GM23338 (cell line): ENCODE results near the gene COPE. TPM values are rescaled to one million over a fixed set of nuclear protein-coding genes. Genes with fewer than 3 reads are reported as not detected.

Experiments
- ATAC-seq: fragments of 200-7000 bp; cut with Tn5 transposase; 3 replicates; pipeline ENCODE4 v1.9.1; 2020
- DNase-seq: peaks from one replicate; pipeline ENCODE4 v3.0.0-alpha.2; 2015; ENCODE audit warnings: low spot score
- H2AFZ ChIP-seq: fragments of 200-600 bp; sonication (generic); 2 replicates; pipeline ENCODE4 v1.8.0; 2016; ENCODE audit warnings: antibody characterized with exemption, mild to moderate bottlenecking, moderate library complexity
- H3F3A ChIP-seq: fragments of 200-600 bp; sonication (generic); replicated peaks from 2 replicates; pipeline ENCODE4 v1.8.0; 2017; ENCODE audit warnings: antibody characterized with exemption, mixed run types, low read depth
- H3K27ac ChIP-seq: fragments of 200-600 bp; sonication (generic); 2 replicates; pipeline ENCODE4 v1.6.1; 2016; ENCODE audit warnings: low read depth
- H3K27me3 ChIP-seq: fragments of 200-600 bp; sonication (generic); 2 replicates; pipeline ENCODE4 v1.8.0; 2016; ENCODE audit warnings: mild to moderate bottlenecking, mixed run types, moderate library complexity; ENCODE audit not compliant: insufficient read depth
- H3K36me3 ChIP-seq: fragments of 200-600 bp; sonication (generic); 2 replicates; pipeline ENCODE4 v1.8.0; 2016; ENCODE audit warnings: mild to moderate bottlenecking; ENCODE audit not compliant: insufficient read depth
- H3K4me1 ChIP-seq: fragments of 200-600 bp; sonication (generic); 2 replicates; pipeline ENCODE4 v1.8.0; 2016; ENCODE audit warnings: mild to moderate bottlenecking, moderate library complexity; ENCODE audit not compliant: insufficient read depth
- H3K4me2 ChIP-seq: fragments of 200-600 bp; sonication (generic); 2 replicates; pipeline ENCODE4 v1.7.1; 2017; ENCODE audit warnings: mixed run types
- H3K4me3 ChIP-seq: fragments of 200-600 bp; sonication (generic); 2 replicates; pipeline ENCODE4 v1.6.1; 2016; ENCODE audit warnings: mixed run types
- H3K79me2 ChIP-seq: fragments of 200-600 bp; sonication (generic); replicated peaks from 2 replicates; pipeline ENCODE4 v1.8.0; 2017; ENCODE audit warnings: mild to moderate bottlenecking; ENCODE audit not compliant: insufficient read depth
- H3K9me2 ChIP-seq: fragments of 200-600 bp; sonication (generic); 2 replicates; pipeline ENCODE4 v1.8.0; 2017; ENCODE audit not compliant: insufficient read depth
- H4K20me1 ChIP-seq: fragments of 200-600 bp; sonication (generic); replicated peaks from 2 replicates; pipeline ENCODE4 v1.8.0; 2017; ENCODE audit warnings: mild to moderate bottlenecking; ENCODE audit not compliant: insufficient read depth
- H3K27ac Mint-ChIP-seq: 2 replicates; pipeline ENCODE4 v1.8.0; 2020; ENCODE audit warnings: inconsistent platforms, mild to moderate bottlenecking, moderate library complexity, mixed read lengths
- H3K27me3 Mint-ChIP-seq: 3 replicates; pipeline ENCODE4 v1.8.0; 2022; ENCODE audit warnings: low read depth, mild to moderate bottlenecking, moderate library complexity, mixed read lengths, inconsistent platforms; ENCODE audit not compliant: insufficient read depth, poor library complexity
- H3K36me3 Mint-ChIP-seq: 3 replicates; pipeline ENCODE4 v1.8.0; 2021; ENCODE audit warnings: low read depth, mild to moderate bottlenecking, inconsistent platforms, moderate library complexity, mixed read lengths
- H3K4me1 Mint-ChIP-seq: 3 replicates; pipeline ENCODE4 v1.8.0; 2020; ENCODE audit warnings: mild to moderate bottlenecking, inconsistent platforms, mixed read lengths
- H3K4me3 Mint-ChIP-seq: 3 replicates; pipeline ENCODE4 v1.8.0; 2021; ENCODE audit warnings: moderate library complexity, mild to moderate bottlenecking, inconsistent platforms, mixed read lengths
- H3K9me3 Mint-ChIP-seq: 3 replicates; pipeline ENCODE4 v1.8.0; 2020; ENCODE audit warnings: moderate library complexity, mild to moderate bottlenecking, inconsistent platforms, mixed read lengths
- CREB1 ChIP-seq: fragments of 250-450 bp; sonication (Bioruptor Pico); IDR thresholded peaks from 2 replicates; pipeline ENCODE4 v1.5.0; 2020; ENCODE audit warnings: low read depth, mild to moderate bottlenecking, moderate library complexity
- EZH2 ChIP-seq: fragments of 200-600 bp; sonication (generic); IDR thresholded peaks from one replicate; pipeline ENCODE4 v1.8.0; 2017; ENCODE audit warnings: antibody characterized with exemption, mild to moderate bottlenecking, low read depth; ENCODE audit not compliant: unreplicated experiment
- EZH2phosphoT487 ChIP-seq: fragments of 200-600 bp; sonication (generic); IDR thresholded peaks from one replicate; pipeline ENCODE4 v1.8.1; 2018; ENCODE audit warnings: antibody characterized with exemption; ENCODE audit not compliant: unreplicated experiment
- JUNB ChIP-seq: IDR thresholded peaks from one replicate; pipeline ENCODE4 v1.6.1; 2016; ENCODE audit warnings: antibody characterized with exemption; ENCODE audit not compliant: unreplicated experiment
- NANOG ChIP-seq: IDR thresholded peaks from 2 replicates; pipeline ENCODE4 v1.6.1; 2016; ENCODE audit warnings: antibody characterized with exemption, borderline replicate concordance
- POLR2AphosphoS5 ChIP-seq: IDR thresholded peaks from 2 replicates; pipeline ENCODE4 v1.6.1; 2016; ENCODE audit warnings: antibody characterized with exemption, low read depth
- STAT1 ChIP-seq: IDR thresholded peaks from one replicate; pipeline ENCODE4 v1.6.1; 2016; ENCODE audit warnings: antibody characterized with exemption; ENCODE audit not compliant: unreplicated experiment
- ZNF114 ChIP-seq: fragments of 250-450 bp; sonication (Bioruptor Pico); IDR thresholded peaks from 2 replicates; pipeline ENCODE4 v1.5.0; 2020; ENCODE audit warnings: mild to moderate bottlenecking, moderate library complexity
- ZNF331 ChIP-seq: fragments of 250-450 bp; sonication (Bioruptor Pico); IDR thresholded peaks from 2 replicates; pipeline ENCODE4 v1.5.0; 2020; ENCODE audit warnings: low read depth, mild to moderate bottlenecking, moderate library complexity
- polyA plus RNA-seq: library from polyadenylated mRNA; unstranded; fragments of >200 nt; fragmentation: Nextera tagmentation; extraction: Ambion mirVana; gene quantifications from 2 replicates; pipeline ENCODE4 v1.2.1, GENCODE V29; 2016
- total RNA-seq: library from RNA; depleted of rRNA; stranded (reverse); fragments of >200 nt; shearing (Covaris generic); gene quantifications from 2 replicates; pipeline ENCODE4 v1.2.3, GENCODE V29; 2014
- TF ChIP-seq, protein P1 (sequence below): IDR thresholded peaks from 2 replicates; pipeline ENCODE4 v1.6.1; 2016; ENCODE audit warnings: antibody characterized with exemption
- TF ChIP-seq, protein P2 (sequence below): IDR thresholded peaks from one replicate; pipeline ENCODE4 v1.6.1; 2018; ENCODE audit warnings: antibody characterized with exemption; ENCODE audit not compliant: unreplicated experiment
- TF ChIP-seq, protein P3 (sequence below), 2 experiments: fragments of 200-600 bp in 1 of 2; sonication (generic) in 1 of 2; conservative IDR thresholded peaks; 2 replicates each; pipeline versions ENCODE4 v1.5.1 to v1.6.1; 2016 to 2017; ENCODE audit warnings: antibody characterized with exemption in 2 of 2, low read depth in 2 of 2, mild to moderate bottlenecking in 2 of 2, moderate library complexity in 1 of 2

The COPE gene
- total and polyA plus RNA-seq, 2 experiments from 2014 or later = 263 TPM

DNA sequence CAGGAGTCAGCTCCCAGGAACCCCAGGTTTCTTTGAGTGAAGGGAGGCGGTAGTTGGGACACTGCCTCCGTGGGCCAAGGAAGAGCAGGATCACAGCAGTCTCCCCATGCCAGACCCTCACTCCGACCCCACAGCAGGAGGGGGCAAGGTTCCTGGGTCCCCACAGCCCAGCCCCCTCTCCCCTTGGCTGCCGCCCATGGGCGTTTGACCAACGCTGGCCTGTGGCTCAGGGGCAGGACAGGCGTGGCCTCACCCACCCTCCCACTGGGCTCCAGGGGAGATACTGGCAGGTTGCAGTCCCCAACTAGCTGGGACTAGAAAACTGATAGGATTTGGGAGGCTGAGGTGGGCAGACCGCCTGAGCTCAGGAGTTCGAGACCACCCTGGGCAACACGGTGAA lies 9.2 kb downstream of the COPE start (continued):
- TF ChIP-seq CREB1 (CRISPR knock-in tag) (no peak), EZH2 (no peak), POLR2AphosphoS5 (no peak), ZNF331 (CRISPR knock-in tag) (no peak)
- TF ChIP-seq, protein P1, sequence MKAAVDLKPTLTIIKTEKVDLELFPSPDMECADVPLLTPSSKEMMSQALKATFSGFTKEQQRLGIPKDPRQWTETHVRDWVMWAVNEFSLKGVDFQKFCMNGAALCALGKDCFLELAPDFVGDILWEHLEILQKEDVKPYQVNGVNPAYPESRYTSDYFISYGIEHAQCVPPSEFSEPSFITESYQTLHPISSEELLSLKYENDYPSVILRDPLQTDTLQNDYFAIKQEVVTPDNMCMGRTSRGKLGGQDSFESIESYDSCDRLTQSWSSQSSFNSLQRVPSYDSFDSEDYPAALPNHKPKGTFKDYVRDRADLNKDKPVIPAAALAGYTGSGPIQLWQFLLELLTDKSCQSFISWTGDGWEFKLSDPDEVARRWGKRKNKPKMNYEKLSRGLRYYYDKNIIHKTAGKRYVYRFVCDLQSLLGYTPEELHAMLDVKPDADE = no peak

DNA sequence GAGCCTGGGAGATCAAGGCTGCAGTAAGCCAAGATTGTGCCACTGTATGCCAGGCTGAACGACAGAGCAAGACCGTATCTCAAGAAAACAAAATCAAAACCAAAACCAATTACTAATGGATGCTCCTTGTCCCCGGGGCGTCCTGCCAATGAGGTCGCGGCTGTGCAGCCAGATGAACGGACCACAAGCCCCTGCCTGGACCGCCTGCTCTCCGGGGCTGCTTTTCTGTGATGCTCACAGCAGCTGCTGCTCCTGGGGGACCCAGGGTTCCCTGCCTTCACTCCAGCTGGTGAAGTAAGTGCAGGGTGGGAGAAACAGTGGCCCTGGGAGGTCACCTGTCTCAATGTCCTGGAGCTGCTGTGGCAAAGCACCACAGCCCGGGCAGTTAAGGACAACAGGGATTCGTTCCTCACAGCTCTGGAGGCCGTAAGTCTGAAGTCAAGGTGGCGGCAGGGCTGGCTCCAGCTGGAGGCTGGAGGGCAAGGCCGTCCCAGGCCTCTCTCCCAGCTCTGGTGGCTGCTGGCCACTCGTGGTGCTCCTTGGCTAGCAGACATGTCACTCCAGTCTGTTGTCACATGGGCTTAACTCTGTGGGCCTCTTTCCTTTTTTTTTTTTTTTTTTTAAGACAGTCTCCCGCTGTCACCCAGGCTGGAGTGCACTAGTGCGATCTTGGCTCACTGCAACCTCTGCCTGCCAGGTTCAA lies 10.1 kb downstream of the COPE start:
- no peak overlapping the region for H3K4me3 ChIP-seq
- H3K27me3 Mint-ChIP-seq = peaks cover 4% of the 10 kb centered on the region
- 0 out of 2 replicates have a peak, but pooled peaks cover under 1% of the 10 kb centered on the region for H3K79me2 ChIP-seq
- H3K4me3 Mint-ChIP-seq = no peak overlapping the region
- no peaks in the 10 kb centered on the region for H3K9me3 Mint-ChIP-seq
- H2AFZ ChIP-seq = no peak overlapping the region
- H3K36me3 ChIP-seq = 0 out of 2 replicates have a peak, but pooled peaks cover 4% of the 10 kb centered on the region
- no peaks in the 10 kb centered on the region; the same call in 1 of the 2 replicates for H4K20me1 ChIP-seq
- peaks cover 20% of the 10 kb centered on the region for H3K36me3 Mint-ChIP-seq
- no peak for ATAC-seq
- no peak overlapping the region for H3K27ac Mint-ChIP-seq
- H3K9me2 ChIP-seq = no peaks in the 10 kb centered on the region
- H3F3A ChIP-seq = no peaks in the 10 kb centered on the region
- H3K4me1 ChIP-seq = no peaks in the 10 kb centered on the region
- no peak overlapping the region for H3K27ac ChIP-seq
- no peaks in the 10 kb centered on the region for H3K4me1 Mint-ChIP-seq
- no peak overlapping the region for H3K4me2 ChIP-seq
- no peak for DNase-seq
- H3K27me3 ChIP-seq = no peaks in the 10 kb centered on the region
- TF ChIP-seq, protein P1 = no peak
- TF ChIP-seq EZH2phosphoT487 (no peak), JUNB (no peak), STAT1 (no peak), ZNF331 (CRISPR knock-in tag) (no peak), ZNF114 (CRISPR knock-in tag) (no peak), NANOG (no peak), POLR2AphosphoS5 (no peak), CREB1 (CRISPR knock-in tag) (no peak), EZH2 (no peak)
- TF ChIP-seq, protein P2, sequence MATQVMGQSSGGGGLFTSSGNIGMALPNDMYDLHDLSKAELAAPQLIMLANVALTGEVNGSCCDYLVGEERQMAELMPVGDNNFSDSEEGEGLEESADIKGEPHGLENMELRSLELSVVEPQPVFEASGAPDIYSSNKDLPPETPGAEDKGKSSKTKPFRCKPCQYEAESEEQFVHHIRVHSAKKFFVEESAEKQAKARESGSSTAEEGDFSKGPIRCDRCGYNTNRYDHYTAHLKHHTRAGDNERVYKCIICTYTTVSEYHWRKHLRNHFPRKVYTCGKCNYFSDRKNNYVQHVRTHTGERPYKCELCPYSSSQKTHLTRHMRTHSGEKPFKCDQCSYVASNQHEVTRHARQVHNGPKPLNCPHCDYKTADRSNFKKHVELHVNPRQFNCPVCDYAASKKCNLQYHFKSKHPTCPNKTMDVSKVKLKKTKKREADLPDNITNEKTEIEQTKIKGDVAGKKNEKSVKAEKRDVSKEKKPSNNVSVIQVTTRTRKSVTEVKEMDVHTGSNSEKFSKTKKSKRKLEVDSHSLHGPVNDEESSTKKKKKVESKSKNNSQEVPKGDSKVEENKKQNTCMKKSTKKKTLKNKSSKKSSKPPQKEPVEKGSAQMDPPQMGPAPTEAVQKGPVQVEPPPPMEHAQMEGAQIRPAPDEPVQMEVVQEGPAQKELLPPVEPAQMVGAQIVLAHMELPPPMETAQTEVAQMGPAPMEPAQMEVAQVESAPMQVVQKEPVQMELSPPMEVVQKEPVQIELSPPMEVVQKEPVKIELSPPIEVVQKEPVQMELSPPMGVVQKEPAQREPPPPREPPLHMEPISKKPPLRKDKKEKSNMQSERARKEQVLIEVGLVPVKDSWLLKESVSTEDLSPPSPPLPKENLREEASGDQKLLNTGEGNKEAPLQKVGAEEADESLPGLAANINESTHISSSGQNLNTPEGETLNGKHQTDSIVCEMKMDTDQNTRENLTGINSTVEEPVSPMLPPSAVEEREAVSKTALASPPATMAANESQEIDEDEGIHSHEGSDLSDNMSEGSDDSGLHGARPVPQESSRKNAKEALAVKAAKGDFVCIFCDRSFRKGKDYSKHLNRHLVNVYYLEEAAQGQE = no peak
- TF ChIP-seq, protein P3, sequence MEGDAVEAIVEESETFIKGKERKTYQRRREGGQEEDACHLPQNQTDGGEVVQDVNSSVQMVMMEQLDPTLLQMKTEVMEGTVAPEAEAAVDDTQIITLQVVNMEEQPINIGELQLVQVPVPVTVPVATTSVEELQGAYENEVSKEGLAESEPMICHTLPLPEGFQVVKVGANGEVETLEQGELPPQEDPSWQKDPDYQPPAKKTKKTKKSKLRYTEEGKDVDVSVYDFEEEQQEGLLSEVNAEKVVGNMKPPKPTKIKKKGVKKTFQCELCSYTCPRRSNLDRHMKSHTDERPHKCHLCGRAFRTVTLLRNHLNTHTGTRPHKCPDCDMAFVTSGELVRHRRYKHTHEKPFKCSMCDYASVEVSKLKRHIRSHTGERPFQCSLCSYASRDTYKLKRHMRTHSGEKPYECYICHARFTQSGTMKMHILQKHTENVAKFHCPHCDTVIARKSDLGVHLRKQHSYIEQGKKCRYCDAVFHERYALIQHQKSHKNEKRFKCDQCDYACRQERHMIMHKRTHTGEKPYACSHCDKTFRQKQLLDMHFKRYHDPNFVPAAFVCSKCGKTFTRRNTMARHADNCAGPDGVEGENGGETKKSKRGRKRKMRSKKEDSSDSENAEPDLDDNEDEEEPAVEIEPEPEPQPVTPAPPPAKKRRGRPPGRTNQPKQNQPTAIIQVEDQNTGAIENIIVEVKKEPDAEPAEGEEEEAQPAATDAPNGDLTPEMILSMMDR (conservative IDR thresholded peaks at IDR 0.05; ENCODE audit: low read depth in 2 of 2) = no peak
